ENCODE results near the gene IL25.

The IL25 gene

DNA sequence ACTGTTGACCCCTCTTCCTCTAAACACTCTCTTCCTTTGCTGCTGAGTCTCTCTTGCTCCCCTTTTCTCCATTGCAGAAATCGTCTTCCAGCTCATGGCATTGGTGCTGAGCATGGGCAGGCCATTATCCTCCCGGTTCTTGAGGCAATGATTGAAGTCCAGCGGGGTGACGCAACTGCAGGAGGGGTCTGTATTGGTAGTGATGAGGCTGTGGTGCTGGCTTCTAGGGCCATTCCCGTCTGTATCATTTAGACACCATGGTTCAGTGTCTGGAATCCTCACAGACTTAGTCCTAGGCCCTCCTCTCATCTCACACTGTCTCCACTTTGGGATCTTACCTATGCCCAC, 19.2 kb upstream of the IL25 start:
- DNase-seq (ENCODE audit: low read depth) = no peak

DNA sequence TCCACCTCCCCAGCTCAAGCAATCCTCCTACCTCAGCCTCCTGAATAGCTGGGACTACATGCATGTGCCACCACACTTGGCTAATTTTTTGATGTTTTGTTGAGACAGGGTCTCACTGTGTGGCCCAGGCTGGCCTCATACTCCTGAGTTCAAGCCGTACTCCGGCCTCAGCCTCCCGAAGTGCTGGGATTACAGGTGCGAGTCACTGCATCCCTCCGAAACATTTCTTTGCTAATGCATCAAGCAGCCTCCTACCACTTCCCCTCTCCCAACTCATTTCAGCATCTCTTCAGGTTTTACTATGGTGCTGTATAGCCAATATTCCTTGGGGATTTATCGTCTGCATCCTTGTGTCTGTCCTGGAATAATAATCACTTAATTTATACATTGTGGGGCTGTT, 17.6 kb upstream of the IL25 start:
- no peak for DNase-seq (ENCODE audit: low read depth)

DNA sequence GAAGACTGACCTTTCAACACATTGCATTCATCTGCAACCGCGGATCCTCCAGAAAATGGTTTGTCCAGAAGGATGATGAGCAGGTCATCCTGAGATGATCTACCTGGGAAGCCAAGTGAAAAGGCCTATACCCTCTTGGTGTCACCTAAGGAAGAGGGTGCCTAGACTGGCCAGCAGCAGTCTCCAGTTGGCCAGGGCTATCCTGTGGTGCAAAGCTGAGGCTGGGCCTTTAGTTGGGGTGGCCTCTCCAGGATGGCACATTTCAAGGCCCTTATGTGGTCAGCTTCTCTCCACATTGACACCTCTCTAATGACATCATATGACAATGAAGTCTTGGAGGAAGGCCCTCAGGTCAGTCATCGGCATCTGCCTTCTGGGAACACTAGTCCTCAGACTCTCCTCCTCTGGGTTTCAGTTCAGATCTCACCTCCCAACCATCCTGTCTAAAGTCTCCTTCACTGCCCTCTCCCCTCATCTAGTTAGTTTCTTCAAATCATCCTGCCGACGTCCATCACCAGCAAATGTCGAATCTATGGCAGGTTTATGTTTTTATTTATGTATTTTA, 16.7 kb upstream of the IL25 start:
- no peak for DNase-seq (ENCODE audit: low read depth)

DNA sequence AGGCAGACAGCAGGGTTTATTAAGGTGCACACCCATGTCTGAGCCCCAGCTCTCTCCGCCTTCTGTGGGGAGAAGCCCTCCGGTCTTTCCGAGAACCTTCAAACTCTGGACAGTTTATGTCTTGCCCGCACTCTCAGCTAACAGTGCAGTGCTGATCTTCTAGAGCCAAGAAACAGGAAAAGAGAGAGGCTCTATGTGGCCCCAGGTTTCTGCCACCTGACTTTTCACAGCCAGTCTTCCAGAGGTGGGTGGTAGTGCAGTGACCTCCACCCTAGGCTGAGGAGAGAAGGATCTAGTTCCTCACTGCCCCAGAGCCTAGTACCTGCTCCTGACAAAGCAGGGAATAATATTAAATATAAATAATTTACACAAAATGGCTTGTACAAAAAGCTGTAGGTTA, 15.9 kb upstream of the IL25 start:
- no peak for DNase-seq (ENCODE audit: low read depth)

DNA sequence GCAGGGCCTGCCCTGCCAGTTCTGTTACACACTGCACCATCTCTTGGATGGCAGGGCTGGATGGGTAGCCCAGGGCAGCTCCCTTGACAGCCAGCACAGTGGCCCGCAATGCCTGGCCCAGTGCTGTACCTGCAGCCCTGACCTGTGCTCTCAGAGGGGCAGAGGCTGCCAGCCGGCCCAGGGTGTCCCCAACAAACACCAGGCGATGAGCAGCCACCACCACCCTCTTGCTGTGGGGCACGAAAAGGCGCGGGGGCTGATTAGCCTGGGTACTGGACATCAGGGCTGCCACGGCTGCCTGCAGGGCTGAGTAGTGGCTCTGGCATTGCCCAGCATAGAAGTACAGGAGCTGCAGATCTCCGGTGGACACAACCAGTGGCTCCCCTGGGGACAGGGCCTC, 15.3 kb upstream of the IL25 start:
- no peak for DNase-seq (ENCODE audit: low read depth)

DNA sequence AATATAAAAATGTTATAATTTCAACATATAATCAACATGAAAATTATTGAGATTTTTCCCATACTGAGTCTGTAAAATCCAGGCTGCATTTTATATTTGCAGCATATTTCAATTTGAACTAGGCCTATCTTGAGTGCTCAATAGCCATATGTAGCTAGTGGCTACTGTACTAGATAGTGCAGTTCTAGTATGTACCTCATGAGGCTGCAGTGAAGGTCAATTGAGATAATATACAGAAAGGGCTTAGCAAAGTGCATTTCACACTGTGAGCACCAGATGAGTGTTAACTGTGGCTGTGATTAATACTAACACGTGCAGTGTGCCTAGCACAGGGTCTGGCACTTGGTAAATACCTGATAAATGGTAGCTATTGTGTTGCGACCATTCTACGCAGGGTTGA, 14.6 kb upstream of the IL25 start:
- no peak for DNase-seq (ENCODE audit: low read depth)

DNA sequence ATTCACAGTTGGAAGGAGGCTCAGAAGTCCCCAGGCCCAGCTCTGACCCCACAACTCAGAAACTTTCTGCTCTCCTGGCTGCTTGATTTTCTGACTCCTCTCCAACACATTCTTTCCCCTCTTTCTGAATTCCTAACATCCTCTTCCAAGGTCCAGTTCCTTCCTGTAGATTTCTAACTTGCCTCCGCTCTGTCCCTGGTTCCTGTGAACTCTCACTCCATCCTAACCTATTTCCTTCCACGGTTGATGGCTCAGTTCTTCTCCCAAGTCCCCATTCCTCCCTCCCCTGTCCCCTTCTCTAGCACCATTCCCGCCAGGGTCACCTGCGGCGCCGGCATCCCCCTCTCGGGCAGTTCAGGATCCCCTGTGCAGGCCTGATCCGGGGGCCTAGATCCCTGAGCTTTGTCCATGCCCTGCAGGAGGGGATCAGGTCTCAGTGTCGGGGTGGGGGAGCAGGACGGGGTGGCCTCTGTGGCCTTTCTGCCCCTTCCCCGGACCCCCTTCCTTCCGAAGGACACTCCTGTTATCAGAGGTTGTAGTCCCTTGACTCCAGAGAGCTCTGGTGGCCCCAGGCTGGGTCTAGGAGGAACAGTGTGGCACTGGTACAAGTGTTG, 13.9 kb upstream of the IL25 start:
- no peak for DNase-seq (ENCODE audit: low read depth)

DNA sequence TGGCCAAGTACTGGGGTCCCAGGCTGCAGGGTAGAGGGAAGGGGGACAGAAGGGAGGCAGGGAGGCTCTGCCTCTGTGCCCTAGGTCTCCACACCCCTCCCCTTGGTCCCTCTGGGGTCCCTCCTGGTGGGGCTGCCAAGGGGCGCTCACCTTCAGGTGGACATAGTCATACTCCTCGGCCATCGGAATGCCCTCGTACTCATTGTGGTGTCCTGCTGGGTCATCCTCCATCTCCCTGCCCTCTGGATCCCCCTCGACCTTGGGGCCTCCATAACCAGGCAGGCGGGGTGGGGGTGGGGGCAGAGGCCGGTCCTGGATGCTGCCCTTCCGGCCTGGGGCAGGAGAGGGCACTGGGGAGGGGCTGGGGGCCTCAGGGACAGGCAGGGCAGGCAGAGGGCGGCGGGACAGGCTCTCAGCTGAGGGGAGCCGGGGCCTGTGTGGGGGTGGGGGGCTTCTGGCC, 13.4 kb upstream of the IL25 start:
- no peak for DNase-seq (ENCODE audit: low read depth)

DNA sequence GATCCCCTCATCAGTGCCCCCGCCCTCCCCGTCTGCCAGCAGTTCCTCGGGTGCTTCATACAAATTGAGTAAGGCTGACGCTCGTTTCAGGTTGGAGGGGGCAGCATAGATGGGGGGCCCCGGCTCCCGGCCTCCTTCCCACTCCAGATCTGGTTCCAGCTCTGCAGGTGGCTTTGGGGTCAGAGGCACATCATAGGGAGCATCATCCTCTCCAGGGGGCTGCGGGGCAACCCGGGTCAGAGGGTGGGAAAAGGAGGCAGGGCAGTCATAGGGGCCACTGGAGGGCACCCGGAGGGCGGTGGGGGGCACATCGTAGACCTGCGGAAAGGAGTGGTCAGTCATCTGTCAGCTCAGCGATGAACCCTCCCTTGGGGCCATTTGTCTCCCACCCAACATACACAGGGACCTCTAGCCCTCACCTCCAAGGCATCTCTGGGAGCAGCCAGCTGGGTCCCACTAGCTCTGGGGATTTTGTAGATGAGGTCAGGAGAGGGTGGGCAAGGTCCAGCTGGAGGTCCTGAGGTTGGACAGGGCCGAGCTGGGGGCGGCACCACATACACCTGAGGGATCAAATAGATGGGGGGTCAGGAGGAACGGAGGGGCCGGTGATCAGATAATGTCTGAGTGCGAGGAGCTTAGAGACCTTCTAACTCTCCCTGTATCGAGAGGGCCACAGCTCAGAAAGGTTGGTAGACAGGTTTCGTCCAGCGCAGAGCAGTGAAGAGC, 12.7 kb upstream of the IL25 start:
- DNase-seq (ENCODE audit: low read depth) = no peak

DNA sequence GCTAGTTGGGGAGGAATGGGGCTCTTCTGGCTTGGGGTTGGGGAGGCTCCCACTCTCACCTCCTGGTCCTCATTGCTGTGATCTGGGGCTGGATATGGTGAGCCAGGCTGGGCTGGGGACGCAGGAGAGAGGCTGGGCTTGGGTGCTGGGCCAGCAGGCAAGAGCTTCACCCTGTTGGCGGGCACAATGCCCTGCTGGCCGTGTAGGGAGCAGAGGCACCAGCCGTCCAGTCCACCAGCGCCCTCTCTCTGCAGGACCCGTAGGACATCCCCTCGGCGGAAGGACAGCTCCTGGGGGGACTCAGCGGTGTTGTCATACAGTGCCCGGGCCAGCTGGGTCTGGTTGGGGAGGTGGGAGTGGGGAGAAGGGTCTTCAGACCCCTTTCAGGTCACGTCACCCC, 12.1 kb upstream of the IL25 start:
- no peak for DNase-seq (ENCODE audit: low read depth)

DNA sequence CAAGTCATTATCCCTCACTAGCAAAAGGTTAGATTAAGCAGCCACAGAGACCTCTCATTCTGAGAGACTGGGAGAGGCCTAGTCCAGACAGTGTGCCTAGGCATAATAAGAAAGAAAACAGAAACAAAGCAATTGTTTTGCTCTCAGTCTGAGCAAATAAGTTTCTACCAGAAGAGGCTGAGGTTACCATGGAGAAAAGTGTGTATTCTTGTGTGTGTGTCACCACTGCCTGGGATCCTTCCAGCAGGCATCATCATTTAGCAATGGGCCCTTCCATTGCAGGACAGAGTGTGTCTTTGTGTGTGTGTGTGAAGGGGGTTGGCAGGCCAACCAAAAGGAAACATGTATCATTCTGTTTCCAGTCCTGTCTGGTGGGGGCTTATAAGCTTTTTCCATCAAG, 11.3 kb upstream of the IL25 start:
- DNase-seq (ENCODE audit: low read depth) = no peak

DNA sequence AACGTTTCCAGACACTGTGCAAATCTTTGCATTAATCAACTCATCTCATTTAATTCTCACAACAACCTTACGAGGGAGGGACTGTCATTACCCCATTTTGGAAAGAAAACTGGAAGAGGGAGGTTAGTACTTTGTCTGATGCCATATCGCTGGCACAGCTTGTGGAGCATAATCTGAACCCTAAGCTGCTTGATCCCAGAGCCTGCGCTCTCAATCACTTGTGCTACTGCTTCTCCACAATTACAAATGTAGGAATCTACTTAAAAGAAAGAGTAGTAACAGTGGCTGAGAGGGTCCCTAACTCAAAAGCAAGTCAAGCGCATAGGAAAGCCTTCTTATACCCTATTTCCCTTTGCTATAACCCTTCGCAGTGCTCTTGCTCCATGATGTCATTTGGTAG, 10.8 kb upstream of the IL25 start:
- DNase-seq (ENCODE audit: low read depth) = no peak

DNA sequence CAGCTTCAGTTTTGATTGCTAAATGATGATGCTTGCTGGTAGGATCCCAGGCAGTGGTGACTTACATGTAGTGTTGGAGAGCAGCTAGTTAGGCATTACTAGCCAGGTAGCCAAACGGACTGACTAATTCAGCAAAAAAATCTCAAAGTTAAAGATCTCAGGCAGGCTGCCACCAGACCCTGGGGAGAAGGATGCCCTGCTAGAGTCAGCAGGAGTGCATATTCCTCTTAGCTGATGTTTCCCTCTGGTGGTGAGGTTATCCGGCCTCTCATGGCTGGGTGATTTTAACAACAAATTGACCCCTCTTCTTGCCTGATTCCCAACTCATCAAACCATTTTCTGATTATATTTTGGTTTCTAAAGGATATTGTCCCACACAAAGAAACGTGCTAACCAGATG, 10.4 kb upstream of the IL25 start:
- no peak for DNase-seq (ENCODE audit: low read depth)

DNA sequence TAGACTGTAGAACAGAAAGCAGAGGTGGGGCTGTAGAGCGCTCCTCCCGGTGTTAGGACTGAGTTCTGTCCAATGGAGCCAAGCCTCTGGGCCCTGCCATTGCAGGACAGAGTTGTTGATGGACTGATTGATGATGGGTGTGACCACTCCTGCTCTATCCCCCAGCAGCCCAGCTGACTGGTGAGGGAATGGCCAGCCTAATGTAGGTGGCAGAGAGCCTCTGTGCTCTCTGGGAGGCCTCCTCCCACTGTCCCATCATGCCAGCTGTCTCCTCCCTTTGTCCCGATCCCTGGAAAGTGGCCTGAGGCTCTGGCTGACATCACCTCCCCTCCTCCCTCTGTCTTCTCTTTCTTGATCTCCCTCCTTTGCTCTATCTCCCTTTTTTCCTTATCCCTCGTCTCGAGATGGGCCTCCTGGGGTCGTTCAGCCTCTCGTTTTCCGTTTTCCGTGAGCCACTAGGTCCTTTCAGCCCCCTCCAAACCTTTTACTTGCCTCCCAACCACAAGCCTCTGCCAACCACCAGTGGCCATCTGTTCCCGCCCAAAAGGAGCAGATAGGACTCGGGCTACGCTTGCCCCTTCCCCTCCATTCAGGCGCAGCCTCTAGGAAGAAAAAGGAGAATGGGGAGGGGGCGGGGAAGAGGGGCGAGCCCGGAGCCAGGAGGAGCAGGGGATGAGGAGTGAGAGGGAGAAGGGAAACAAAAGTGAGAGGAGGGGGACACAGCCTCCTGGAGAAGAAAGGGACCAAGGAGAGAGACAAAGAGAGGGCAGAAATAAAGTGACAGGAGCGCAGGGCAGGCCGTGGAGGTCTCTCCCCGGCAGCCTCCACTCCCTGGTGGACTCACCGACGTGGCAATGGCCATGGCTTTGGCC, 8.2 kb upstream of the IL25 start:
- no peak for DNase-seq (ENCODE audit: low read depth)

DNA sequence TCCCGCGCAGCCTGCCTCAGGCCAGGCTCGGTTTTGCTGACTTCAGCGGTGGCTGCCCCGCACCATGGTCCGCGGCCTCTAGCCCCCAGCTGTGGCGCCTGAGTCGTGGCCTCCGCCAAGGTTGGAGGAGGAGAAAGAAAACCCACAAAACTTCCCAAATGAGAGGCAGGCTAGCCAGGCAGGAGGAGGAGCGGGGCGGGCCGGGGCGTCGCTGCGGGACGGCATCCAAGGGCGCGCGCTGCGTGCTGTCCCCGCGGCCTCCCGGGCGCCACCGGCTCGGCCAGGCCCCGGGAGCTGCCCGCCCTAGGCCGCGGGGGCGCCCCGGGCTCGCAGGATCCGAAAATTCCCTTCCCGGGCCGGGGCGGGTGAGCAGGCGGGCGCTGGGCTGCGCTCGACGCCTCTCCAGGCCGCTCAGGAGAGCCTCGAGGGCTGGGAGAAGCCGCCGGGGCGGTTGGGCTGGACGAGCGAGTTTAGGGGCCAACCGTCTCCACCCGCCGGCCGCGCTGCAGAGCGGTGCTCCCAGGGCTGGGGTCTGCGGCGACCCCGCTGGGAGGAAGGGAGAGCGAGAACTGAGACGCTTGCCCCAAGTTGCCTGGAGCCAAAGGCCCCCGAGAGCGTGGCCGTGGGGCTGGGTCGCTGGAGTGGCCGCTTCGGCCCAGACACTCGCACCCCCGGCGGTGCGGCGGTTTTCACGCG, 7.4 kb upstream of the IL25 start, which contains the start of gene EFS:
Gene EFS (minus strand): TSS at position 137 of the 696 bp plus-strand sequence. CDS start 147 bp downstream, outside the sequence.
- no peak for DNase-seq (ENCODE audit: low read depth)

DNA sequence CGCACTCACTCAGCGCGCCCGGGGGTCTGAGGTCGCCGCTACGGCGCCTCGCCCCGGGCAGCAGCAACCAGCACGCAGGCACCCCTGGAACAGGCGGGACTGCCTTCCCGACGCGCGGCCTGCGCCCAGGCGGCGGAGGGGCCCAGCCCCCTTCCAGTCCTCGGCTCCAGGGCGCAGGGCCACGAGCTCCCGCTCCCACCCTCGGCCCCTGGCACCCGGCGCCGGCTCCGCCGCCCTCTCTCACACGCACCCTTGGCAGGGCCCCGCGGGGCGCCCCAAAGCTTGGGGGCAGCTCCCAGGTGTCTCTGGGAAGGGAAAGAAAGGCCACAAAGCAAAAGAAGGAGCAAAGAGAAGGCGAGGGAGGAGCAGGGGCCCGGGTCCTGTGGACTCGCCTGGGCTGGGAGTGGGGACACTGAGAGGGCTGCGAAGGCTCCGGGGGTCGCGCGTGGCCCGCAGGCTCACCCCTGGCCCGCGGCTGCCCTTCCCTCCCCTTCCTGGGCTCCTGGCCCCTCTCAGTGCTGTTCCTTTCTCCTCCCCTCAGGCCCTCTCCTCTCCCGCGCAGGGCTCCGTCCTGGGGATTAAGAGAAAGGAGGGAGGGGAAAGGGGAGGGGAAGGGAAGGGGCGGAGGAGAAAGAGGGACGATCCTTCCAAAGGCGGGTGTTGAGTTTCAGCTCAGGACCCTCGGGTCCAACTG, 6.7 kb upstream of the IL25 start:
- DNase-seq (ENCODE audit: low read depth) = no peak

DNA sequence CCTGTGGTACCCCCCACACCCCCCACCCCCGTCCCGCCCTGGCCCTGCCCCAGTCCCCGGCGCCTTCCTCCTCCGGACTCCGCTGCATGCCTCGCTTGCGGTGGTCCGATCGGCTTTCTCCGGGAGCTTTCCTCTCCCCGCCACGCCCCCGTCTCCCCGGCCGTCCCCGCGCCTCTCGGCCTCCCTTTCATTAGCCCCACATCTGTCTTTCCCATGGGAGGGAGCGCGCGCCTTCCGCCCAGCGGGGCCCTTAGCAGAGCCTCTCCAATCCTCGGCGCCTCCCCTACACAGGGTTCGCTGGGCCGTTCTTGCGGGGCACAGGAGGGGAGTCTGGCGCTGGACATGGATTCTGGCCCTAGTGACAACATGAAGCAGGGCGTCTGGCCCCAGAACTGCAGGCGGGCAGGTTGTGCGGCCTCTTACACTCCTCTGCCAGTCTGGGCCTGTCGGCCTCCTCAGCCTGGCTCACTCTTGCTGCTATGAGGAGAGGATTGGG, 6.1 kb upstream of the IL25 start:
- no peak for DNase-seq (ENCODE audit: low read depth)

DNA sequence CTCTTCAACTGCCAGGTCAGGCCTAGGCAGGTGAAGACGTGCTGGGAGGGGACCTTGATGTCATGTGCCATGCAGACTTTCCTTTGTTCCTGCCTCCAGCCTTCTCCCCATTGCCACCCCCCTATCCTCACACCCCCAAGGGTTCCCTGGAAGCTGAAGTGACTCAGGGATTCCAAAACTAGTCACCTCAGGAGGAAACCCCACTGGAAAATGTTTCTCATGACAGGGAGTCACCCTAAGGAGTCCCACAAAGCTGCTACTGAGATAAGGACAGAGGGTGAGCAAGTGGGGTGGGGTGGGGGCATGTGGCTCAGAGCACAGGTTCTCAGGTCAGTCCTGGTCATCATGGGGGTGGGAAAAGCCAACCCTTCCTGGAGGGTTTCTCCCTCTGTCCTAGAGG, 2.4 kb upstream of the IL25 start:
- DNase-seq (ENCODE audit: low read depth) = no peak

DNA sequence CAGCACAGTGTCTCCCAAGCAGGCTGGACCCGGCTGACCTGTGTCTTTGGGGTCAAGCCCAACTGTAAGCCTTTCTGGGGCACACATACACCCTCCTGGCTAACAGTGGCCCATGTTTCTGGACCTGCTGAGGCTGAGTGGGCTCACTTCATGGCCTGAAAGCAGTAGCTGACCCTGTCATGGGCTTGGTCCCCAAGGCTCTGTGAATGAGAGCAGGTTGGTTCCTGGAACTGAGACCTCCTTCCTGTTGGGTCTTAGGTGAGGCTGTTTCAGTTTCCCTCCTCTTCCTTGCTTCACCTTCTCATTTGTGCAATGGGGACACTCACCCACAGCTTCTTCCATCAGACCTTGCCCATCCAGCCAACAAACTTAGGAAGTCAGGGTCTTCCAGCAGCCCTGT, 744 bp upstream of the IL25 start:
- no peak for DNase-seq (ENCODE audit: low read depth)

DNA sequence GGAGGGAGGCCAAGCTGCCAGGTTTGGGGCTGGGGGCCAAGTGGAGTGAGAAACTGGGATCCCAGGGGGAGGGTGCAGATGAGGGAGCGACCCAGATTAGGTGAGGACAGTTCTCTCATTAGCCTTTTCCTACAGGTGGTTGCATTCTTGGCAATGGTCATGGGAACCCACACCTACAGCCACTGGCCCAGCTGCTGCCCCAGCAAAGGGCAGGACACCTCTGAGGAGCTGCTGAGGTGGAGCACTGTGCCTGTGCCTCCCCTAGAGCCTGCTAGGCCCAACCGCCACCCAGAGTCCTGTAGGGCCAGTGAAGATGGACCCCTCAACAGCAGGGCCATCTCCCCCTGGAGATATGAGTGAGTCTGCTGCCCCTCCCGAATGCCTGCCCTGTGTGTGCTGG, 432 bp downstream of the IL25 start:
- DNase-seq (ENCODE audit: low read depth) = no peak

DNA sequence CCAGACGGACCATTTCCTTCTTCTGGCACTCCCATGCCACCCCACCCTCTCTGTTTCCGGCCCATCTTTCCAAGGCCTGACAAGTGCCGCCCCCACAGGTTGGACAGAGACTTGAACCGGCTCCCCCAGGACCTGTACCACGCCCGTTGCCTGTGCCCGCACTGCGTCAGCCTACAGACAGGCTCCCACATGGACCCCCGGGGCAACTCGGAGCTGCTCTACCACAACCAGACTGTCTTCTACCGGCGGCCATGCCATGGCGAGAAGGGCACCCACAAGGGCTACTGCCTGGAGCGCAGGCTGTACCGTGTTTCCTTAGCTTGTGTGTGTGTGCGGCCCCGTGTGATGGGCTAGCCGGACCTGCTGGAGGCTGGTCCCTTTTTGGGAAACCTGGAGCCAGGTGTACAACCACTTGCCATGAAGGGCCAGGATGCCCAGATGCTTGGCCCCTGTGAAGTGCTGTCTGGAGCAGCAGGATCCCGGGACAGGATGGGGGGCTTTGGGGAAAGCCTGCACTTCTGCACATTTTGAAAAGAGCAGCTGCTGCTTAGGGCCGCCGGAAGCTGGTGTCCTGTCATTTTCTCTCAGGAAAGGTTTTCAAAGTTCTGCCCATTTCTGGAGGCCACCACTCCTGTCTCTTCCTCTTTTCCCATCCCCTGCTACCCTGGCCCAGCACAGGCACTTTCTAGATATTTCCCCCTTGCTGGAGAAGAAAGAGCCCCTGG, 3.1 kb downstream of the IL25 start:
- no peak for DNase-seq (ENCODE audit: low read depth)

Measured in CMK (cell line).